PC-3 (cell line): ENCODE measurements around the gene PLA2G4B.

ENCODE experiments used
- CTCF ChIP-seq: fragments of 300-600 bp; sonication (generic); conservative IDR thresholded peaks from 2 replicates; pipeline ENCODE4 v1.5.1; 2017; ENCODE audit warnings: antibody characterized with exemption, low read depth, mild to moderate bottlenecking, low read length
- EZH2 ChIP-seq: fragments of 300-600 bp; sonication (generic); IDR thresholded peaks from one replicate; pipeline ENCODE4 v1.6.1; 2017; ENCODE audit warnings: antibody characterized with exemption, mild to moderate bottlenecking, low read length; ENCODE audit not compliant: unreplicated experiment

- TF ChIP-seq EZH2 (no peak), CTCF (no peak)
These were observed 56.8 kb downstream of the PLA2G4B start for GRCh38 chr15:41895491-41895890.
